Fibroblast of lung (primary cell): ENCODE measurements around the gene PRIM1.

Source experiments
- EZH2 ChIP-seq: IDR thresholded peaks from 2 replicates; pipeline ENCODE4 v1.5.1; 2012; ENCODE audit warnings: low read length, control low read depth, mild to moderate bottlenecking; ENCODE audit errors: missing control alignments
- TF ChIP-seq, protein P1 (sequence below), 2 donors: IDR thresholded peaks in 1 of 2; conservative IDR thresholded peaks in 1 of 2; 1 replicate in 1 of 2; 2 replicates in 1 of 2; pipeline ENCODE4 v1.5.1; 2011 to 2012; ENCODE audit warnings: low read length in 2 of 2, control low read depth in 1 of 2, inconsistent platforms in 1 of 2, low read depth in 1 of 2, mild to moderate bottlenecking in 1 of 2

DNA sequence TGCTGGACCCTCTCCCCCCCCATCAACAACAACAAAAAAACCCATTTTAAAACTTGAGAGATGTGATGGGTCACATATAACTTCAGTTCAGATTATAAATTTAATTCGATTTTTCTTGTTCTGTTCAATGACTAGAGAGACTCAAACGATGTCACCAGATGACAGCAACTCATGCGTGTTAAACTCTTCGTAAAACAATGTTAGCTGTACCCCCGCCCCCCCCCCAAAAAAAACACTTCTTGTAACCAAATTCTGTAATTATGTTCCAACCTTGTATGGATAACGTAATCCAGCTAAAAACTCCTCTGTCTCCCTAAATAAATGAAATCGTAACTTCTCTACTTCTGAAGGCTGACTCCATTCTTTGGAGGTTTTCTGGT is 26.4 kb downstream of the PRIM1 start:
- TF ChIP-seq, protein P1, sequence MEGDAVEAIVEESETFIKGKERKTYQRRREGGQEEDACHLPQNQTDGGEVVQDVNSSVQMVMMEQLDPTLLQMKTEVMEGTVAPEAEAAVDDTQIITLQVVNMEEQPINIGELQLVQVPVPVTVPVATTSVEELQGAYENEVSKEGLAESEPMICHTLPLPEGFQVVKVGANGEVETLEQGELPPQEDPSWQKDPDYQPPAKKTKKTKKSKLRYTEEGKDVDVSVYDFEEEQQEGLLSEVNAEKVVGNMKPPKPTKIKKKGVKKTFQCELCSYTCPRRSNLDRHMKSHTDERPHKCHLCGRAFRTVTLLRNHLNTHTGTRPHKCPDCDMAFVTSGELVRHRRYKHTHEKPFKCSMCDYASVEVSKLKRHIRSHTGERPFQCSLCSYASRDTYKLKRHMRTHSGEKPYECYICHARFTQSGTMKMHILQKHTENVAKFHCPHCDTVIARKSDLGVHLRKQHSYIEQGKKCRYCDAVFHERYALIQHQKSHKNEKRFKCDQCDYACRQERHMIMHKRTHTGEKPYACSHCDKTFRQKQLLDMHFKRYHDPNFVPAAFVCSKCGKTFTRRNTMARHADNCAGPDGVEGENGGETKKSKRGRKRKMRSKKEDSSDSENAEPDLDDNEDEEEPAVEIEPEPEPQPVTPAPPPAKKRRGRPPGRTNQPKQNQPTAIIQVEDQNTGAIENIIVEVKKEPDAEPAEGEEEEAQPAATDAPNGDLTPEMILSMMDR (conservative IDR thresholded peaks at IDR 0.05 in 1 of 2, IDR thresholded peaks at IDR 0.05 in 1 of 2; ENCODE audit: low read depth in 1 of 2, low read length in 2 of 2), result no peak
- TF ChIP-seq EZH2, result no peak
